Chondrocyte (in vitro differentiated cells): ENCODE data around the gene C1QTNF7. TPM values are rescaled to one million over a fixed set of nuclear protein-coding genes. Genes with fewer than 3 reads are reported as not detected.

Source experiments
- DNase-seq: peaks from one replicate; pipeline ENCODE4 v3.0.0; 2021; ENCODE audit warnings: mixed read lengths, low spot score
- H3K27ac Mint-ChIP-seq: one replicate; pipeline ENCODE4 v1.8.0; 2021; ENCODE audit warnings: mild to moderate bottlenecking, moderate library complexity, mixed read lengths; ENCODE audit not compliant: unreplicated experiment
- H3K27me3 Mint-ChIP-seq: 2 replicates; pipeline ENCODE4 v1.8.0; 2021; ENCODE audit warnings: low read depth, mixed read lengths
- H3K36me3 Mint-ChIP-seq: 2 replicates; pipeline ENCODE4 v1.8.0; 2021; ENCODE audit warnings: low read depth, mixed read lengths
- H3K4me1 Mint-ChIP-seq: 2 replicates; pipeline ENCODE4 v1.8.0; 2021; ENCODE audit warnings: low read depth, mild to moderate bottlenecking, mixed read lengths
- H3K4me3 Mint-ChIP-seq: one replicate; pipeline ENCODE4 v1.8.0; 2021; ENCODE audit warnings: mild to moderate bottlenecking, moderate library complexity, mixed read lengths; ENCODE audit not compliant: unreplicated experiment
- H3K9me3 Mint-ChIP-seq: 2 replicates; pipeline ENCODE4 v1.8.0; 2021; ENCODE audit warnings: low read depth, mixed read lengths
- long read RNA-seq: library from polyadenylated mRNA; stranded (forward); transcript quantifications from one replicate; pipeline ENCODE4 v2.0.0, GENCODE V29; 2021
- total RNA-seq: library from RNA; stranded (reverse); gene quantifications from 3 replicates; pipeline ENCODE4 v1.2.1, GENCODE V29; 2021
- TF ChIP-seq, protein P1 (sequence below): fragments of 200-600 bp; sonication (generic); IDR thresholded peaks from 2 replicates; pipeline ENCODE4 v1.5.0; 2021; ENCODE audit warnings: antibody characterized with exemption, mild to moderate bottlenecking, moderate library complexity

C1QTNF7 gene
- 0.33 to 1.0 TPM (median 0.53 TPM) in 3 replicates for total RNA-seq
- long read RNA-seq, partial matches to known transcripts: 0 of 1 reads
- long read RNA-seq, other reads (novel, unspliced or antisense): 1 of 1 reads

GRCh38 chr4:15427701-15428100 is at the start of gene C1QTNF7:
Gene C1QTNF7 (plus strand): TSS chr4:15428033. CDS start chr4:15435744, 7,711 bp downstream.
- no peak within 1 kb of the TSS for H3K27ac Mint-ChIP-seq
- peaks cover 17% of the 10 kb centered on the region for H3K4me1 Mint-ChIP-seq
- no peak for DNase-seq
- H3K9me3 Mint-ChIP-seq: no peaks in the 10 kb centered on the region
- H3K4me3 Mint-ChIP-seq: no peak within 1 kb of the TSS
- no peaks in the 10 kb centered on the region for H3K36me3 Mint-ChIP-seq
- TF ChIP-seq, protein P1, sequence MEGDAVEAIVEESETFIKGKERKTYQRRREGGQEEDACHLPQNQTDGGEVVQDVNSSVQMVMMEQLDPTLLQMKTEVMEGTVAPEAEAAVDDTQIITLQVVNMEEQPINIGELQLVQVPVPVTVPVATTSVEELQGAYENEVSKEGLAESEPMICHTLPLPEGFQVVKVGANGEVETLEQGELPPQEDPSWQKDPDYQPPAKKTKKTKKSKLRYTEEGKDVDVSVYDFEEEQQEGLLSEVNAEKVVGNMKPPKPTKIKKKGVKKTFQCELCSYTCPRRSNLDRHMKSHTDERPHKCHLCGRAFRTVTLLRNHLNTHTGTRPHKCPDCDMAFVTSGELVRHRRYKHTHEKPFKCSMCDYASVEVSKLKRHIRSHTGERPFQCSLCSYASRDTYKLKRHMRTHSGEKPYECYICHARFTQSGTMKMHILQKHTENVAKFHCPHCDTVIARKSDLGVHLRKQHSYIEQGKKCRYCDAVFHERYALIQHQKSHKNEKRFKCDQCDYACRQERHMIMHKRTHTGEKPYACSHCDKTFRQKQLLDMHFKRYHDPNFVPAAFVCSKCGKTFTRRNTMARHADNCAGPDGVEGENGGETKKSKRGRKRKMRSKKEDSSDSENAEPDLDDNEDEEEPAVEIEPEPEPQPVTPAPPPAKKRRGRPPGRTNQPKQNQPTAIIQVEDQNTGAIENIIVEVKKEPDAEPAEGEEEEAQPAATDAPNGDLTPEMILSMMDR: no peak
- H3K27me3 Mint-ChIP-seq: no peaks in the 10 kb centered on the region

GRCh38 chr4:15378062-15378461 is 49.8 kb upstream of the C1QTNF7 start:
- Mint-ChIP-seq H3K27ac (no peak overlapping the region), H3K4me1 (peaks cover 18% of the 10 kb centered on the region), H3K9me3 (no peaks in the 10 kb centered on the region), H3K27me3 (no peaks in the 10 kb centered on the region), H3K4me3 (no peak overlapping the region), H3K36me3 (no peaks in the 10 kb centered on the region)
- TF ChIP-seq, protein P1: no peak
- no peak for DNase-seq

- Mint-ChIP-seq H3K4me1 (peaks cover 18% of the 10 kb centered on the region), H3K27me3 (no peaks in the 10 kb centered on the region), H3K36me3 (no peaks in the 10 kb centered on the region), H3K9me3 (no peaks in the 10 kb centered on the region), H3K4me3 (no peak overlapping the region), H3K27ac (no peak overlapping the region)
- no peak for DNase-seq
- TF ChIP-seq, protein P1: no peak
These were observed 49.3 kb upstream of the C1QTNF7 start for GRCh38 chr4:15378493-15378892.

DNA sequence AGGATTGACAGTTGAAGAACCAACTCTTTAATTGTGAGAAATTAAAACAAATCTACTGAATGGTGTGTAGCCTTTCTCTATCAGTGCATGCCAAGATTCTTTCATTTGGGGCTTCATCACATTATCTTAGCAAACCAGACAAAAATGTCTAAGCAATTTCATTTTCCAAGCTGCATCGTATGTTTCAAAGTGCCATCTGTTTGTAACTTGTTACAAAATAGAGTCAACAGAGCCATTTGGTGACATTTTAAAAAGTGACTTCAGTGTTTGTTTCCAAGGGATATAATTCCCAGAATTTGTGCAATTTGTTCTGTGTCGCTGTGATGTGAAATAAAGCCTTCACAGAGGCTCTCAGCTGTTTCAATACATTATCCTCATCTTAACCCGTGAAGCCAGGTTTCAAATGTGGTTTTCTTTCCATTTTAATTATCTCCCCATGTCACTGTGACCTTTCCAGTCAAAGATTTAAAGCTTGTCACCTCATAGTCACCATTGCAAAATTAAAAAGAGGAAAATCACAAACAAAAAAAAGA is 46.0 kb upstream of the C1QTNF7 start:
- Mint-ChIP-seq H3K27me3 (no peaks in the 10 kb centered on the region), H3K9me3 (no peaks in the 10 kb centered on the region), H3K27ac (no peak overlapping the region), H3K36me3 (no peaks in the 10 kb centered on the region), H3K4me3 (no peak overlapping the region), H3K4me1 (peaks cover 10% of the 10 kb centered on the region)
- no peak for DNase-seq
- TF ChIP-seq, protein P1: no peak

DNA sequence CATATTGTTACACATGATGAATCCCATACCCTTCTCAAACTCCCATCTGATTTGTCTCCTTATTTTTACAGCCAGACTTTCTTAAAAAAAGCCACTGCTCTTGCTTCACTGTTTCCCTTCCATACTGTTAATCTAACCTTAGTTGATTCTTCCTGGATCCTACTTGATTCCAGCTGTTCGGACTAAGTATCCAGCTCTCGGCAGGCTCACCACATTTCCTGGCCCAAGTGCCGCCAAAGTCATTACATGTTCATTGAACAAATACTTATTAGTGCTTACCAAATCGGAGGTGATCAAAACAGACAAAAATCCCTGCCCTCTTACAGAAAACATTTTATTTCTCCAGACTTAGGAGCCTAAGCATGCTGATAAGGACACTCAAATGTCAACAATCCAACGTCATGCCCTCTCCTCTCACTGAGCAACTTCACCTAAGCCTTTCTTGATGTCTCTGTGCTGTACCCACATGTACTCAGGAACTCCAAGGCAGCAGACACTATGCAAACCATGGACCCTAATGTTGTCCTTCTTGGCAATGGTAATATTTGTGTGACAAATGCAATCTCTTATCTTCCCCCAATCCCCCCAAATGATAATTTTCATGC is 45.1 kb upstream of the C1QTNF7 start:
- Mint-ChIP-seq H3K4me3 (no peak overlapping the region), H3K27me3 (no peaks in the 10 kb centered on the region), H3K9me3 (no peaks in the 10 kb centered on the region), H3K36me3 (no peaks in the 10 kb centered on the region), H3K27ac (no peak overlapping the region), H3K4me1 (peaks cover 9% of the 10 kb centered on the region)
- DNase-seq: no peak
- TF ChIP-seq, protein P1: no peak
